Measurements from ENCODE around the gene RABGAP1L.

The RABGAP1L gene

DNA sequence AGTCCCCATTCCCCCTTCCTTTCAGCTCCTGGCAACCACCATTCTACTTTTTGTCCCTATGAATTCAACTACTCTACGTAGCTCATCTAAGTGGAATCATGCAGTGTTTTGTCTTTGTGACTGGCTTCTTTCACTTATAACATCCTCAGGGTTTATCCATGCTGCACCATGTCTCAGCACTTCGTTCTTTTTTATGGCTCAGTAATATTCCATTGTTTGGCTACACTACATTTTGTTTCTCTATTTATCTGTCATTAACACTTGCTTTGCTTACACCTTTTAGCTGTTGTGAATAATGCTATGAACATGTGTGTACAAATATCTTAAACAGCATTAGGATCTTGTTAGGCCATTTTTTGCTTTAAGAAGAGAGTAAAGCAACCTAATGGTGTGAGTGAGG, 865.5 kb downstream of the RABGAP1L start:
- Histone ChIP-seq H3K4me1 (ENCODE audit: control extremely low read depth in 1 of 4, control insufficient read depth in 4 of 4, insufficient read depth in 4 of 4, low read length in 3 of 4) (peaks cover 5 to 18% (median 10%) of the 10 kb centered on the region in 4 experiments), H3K9me3 (ENCODE audit: control extremely low read depth in 1 of 5, control insufficient read depth in 4 of 5, insufficient read depth in 2 of 5, low read depth in 1 of 5, low read length in 4 of 5) (no peaks in the 10 kb centered on the region), H3K27ac (ENCODE audit: insufficient read depth in 1 of 2, low read depth in 1 of 2, low read length in 2 of 2, poor library complexity in 1 of 2, severe bottlenecking in 2 of 2) (no peak overlapping the region), H3K27me3 (replicated peaks in 2 of 5; ENCODE audit: control insufficient read depth in 4 of 5, insufficient read depth in 5 of 5, low read length in 4 of 5) (no peaks in the 10 kb centered on the region), H3K36me3 (ENCODE audit: control insufficient read depth in 4 of 4, insufficient read depth in 4 of 4, low read length in 3 of 4) (peaks cover 0 to 6% (median 0%) of the 10 kb centered on the region in 4 experiments), H3K4me3 (ENCODE audit: control insufficient read depth in 1 of 7, extremely low read depth in 1 of 7, insufficient read depth in 4 of 7, low read depth in 2 of 7, low read length in 6 of 7) (no peak overlapping the region)
- no peak for DNase-seq
- CTCF ChIA-PET, result interaction anchor here (1.3 to 2.5 kb wide), 4 partner anchors 59 to 130 kb away, joined by 3 to 7 read pairs (median 5); no protein-coding TSS in a partner anchor
- WGBS (ENCODE audit: insufficient coverage), result 83% methylated on average over 2 of the region's 2 CpGs
- POLR2A ChIA-PET, result no interaction called here

GRCh38 chr1:175033953-175034352, 874.6 kb downstream of the RABGAP1L start:
- POLR2A ChIA-PET, result no interaction called here
- DNase-seq, result no peak
- Histone ChIP-seq H3K36me3 (ENCODE audit: control insufficient read depth in 4 of 4, insufficient read depth in 4 of 4, low read length in 3 of 4) (no peaks in the 10 kb centered on the region), H3K9me3 (ENCODE audit: control extremely low read depth in 1 of 5, control insufficient read depth in 4 of 5, insufficient read depth in 2 of 5, low read depth in 1 of 5, low read length in 4 of 5) (no peaks in the 10 kb centered on the region), H3K4me3 (ENCODE audit: control insufficient read depth in 1 of 7, extremely low read depth in 1 of 7, insufficient read depth in 4 of 7, low read depth in 2 of 7, low read length in 6 of 7) (no peak overlapping the region), H3K27ac (ENCODE audit: insufficient read depth in 1 of 2, low read depth in 1 of 2, low read length in 2 of 2, poor library complexity in 1 of 2, severe bottlenecking in 2 of 2) (no peak overlapping the region), H3K27me3 (replicated peaks in 2 of 5; ENCODE audit: control insufficient read depth in 4 of 5, insufficient read depth in 5 of 5, low read length in 4 of 5) (no peaks in the 10 kb centered on the region), H3K4me1 (ENCODE audit: control extremely low read depth in 1 of 4, control insufficient read depth in 4 of 4, insufficient read depth in 4 of 4, low read length in 3 of 4) (peaks cover 0 to 5% (median 3%) of the 10 kb centered on the region in 4 experiments)
- CTCF ChIA-PET, result no interaction called here
- 94% methylated on average over 3 of the region's 4 CpGs for WGBS (ENCODE audit: insufficient coverage)

GRCh38 chr1:175034775-175035174, 875.5 kb downstream of the RABGAP1L start:
- Histone ChIP-seq H3K9me3 (ENCODE audit: control extremely low read depth in 1 of 5, control insufficient read depth in 4 of 5, insufficient read depth in 2 of 5, low read depth in 1 of 5, low read length in 4 of 5) (no peaks in the 10 kb centered on the region), H3K36me3 (ENCODE audit: control insufficient read depth in 4 of 4, insufficient read depth in 4 of 4, low read length in 3 of 4) (no peaks in the 10 kb centered on the region), H3K27me3 (replicated peaks in 2 of 5; ENCODE audit: control insufficient read depth in 4 of 5, insufficient read depth in 5 of 5, low read length in 4 of 5) (no peaks in the 10 kb centered on the region), H3K4me3 (ENCODE audit: control insufficient read depth in 1 of 7, extremely low read depth in 1 of 7, insufficient read depth in 4 of 7, low read depth in 2 of 7, low read length in 6 of 7) (no peak overlapping the region), H3K4me1 (ENCODE audit: control extremely low read depth in 1 of 4, control insufficient read depth in 4 of 4, insufficient read depth in 4 of 4, low read length in 3 of 4) (peaks cover 0 to 5% (median 0%) of the 10 kb centered on the region in 4 experiments), H3K27ac (ENCODE audit: insufficient read depth in 1 of 2, low read depth in 1 of 2, low read length in 2 of 2, poor library complexity in 1 of 2, severe bottlenecking in 2 of 2) (no peak overlapping the region)
- WGBS (ENCODE audit: insufficient coverage), result 100% methylated on average over 1 of the region's 2 CpGs
- POLR2A ChIA-PET, result no interaction called here
- CTCF ChIA-PET, result no interaction called here
- DNase-seq, result no peak

DNA sequence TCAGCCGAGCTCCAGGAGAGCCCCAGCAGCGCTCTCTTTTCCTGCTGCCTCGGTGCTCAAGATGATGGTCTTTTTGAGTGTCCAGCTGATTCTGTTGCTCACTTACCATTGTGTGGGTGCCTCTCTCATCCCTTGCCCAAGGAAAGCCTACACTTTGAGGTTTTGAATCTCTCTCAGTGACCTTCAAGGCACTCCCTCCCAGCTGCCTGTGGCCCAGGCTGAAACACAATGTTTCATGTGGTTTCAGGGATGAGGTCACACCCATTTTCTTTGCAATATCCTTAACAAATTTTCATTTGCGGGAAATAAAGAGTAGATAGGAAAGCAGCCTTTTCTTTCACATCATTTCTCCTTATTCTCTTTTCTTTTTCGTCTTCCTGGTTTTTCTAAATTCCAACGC, 876.5 kb downstream of the RABGAP1L start:
- CTCF ChIA-PET, result interaction anchor here (1.5 kb wide), 1 partner anchor 89 kb away, joined by 3 read pairs; no protein-coding TSS in a partner anchor

GRCh38 chr1:175036476-175036875, 877.2 kb downstream of the RABGAP1L start:
- H3K36me3 ChIP-seq (ENCODE audit: control insufficient read depth in 4 of 4, insufficient read depth in 4 of 4, low read length in 3 of 4), result no peaks in the 10 kb centered on the region
- no peaks in the 10 kb centered on the region for H3K9me3 ChIP-seq (ENCODE audit: control extremely low read depth in 1 of 5, control insufficient read depth in 4 of 5, insufficient read depth in 2 of 5, low read depth in 1 of 5, low read length in 4 of 5)
- ChIA-PET POLR2A (no interaction called here), CTCF (interaction anchor here (1.1 to 1.5 kb wide), 2 partner anchors 84 to 89 kb away, joined by 3 read pairs; no protein-coding TSS in a partner anchor)
- DNase-seq, result no peak
- 86% methylated on average over 2 of the region's 3 CpGs for WGBS (ENCODE audit: insufficient coverage)
- H3K27ac ChIP-seq (ENCODE audit: insufficient read depth in 1 of 2, low read depth in 1 of 2, low read length in 2 of 2, poor library complexity in 1 of 2, severe bottlenecking in 2 of 2), result no peak overlapping the region
- H3K4me3 ChIP-seq (ENCODE audit: control insufficient read depth in 1 of 7, extremely low read depth in 1 of 7, insufficient read depth in 4 of 7, low read depth in 2 of 7, low read length in 6 of 7), result no peak overlapping the region
- H3K4me1 ChIP-seq (ENCODE audit: control extremely low read depth in 1 of 4, control insufficient read depth in 4 of 4, insufficient read depth in 4 of 4, low read length in 3 of 4), result no peaks in the 10 kb centered on the region
- H3K27me3 ChIP-seq (replicated peaks in 2 of 5; ENCODE audit: control insufficient read depth in 4 of 5, insufficient read depth in 5 of 5, low read length in 4 of 5), result no peaks in the 10 kb centered on the region

More for the DNA sequence above, 876.5 kb downstream of the RABGAP1L start:
- no peaks in the 10 kb centered on the region for H3K4me1 ChIP-seq (ENCODE audit: control extremely low read depth in 1 of 4, control insufficient read depth in 4 of 4, insufficient read depth in 4 of 4, low read length in 3 of 4)
- no peak overlapping the region for H3K4me3 ChIP-seq (ENCODE audit: control insufficient read depth in 1 of 7, extremely low read depth in 1 of 7, insufficient read depth in 4 of 7, low read depth in 2 of 7, low read length in 6 of 7)
- POLR2A ChIA-PET, result no interaction called here
- WGBS (ENCODE audit: insufficient coverage), result 95% methylated on average over 3 of the region's 6 CpGs
- H3K27me3 ChIP-seq (replicated peaks in 2 of 5; ENCODE audit: control insufficient read depth in 4 of 5, insufficient read depth in 5 of 5, low read length in 4 of 5), result no peaks in the 10 kb centered on the region
- H3K36me3 ChIP-seq (ENCODE audit: control insufficient read depth in 4 of 4, insufficient read depth in 4 of 4, low read length in 3 of 4), result no peaks in the 10 kb centered on the region
- DNase-seq, result no peak
- H3K27ac ChIP-seq (ENCODE audit: insufficient read depth in 1 of 2, low read depth in 1 of 2, low read length in 2 of 2, poor library complexity in 1 of 2, severe bottlenecking in 2 of 2), result no peak overlapping the region
- H3K9me3 ChIP-seq (ENCODE audit: control extremely low read depth in 1 of 5, control insufficient read depth in 4 of 5, insufficient read depth in 2 of 5, low read depth in 1 of 5, low read length in 4 of 5), result no peaks in the 10 kb centered on the region

GRCh38 chr1:175037416-175037815, 878.1 kb downstream of the RABGAP1L start:
- 93% methylated on average over 2 of the region's 7 CpGs for WGBS (ENCODE audit: insufficient coverage)

GRCh38 chr1:175040324-175040879, 881.1 kb downstream of the RABGAP1L start:
- no peak for DNase-seq
- H3K27me3 ChIP-seq (replicated peaks in 2 of 5; ENCODE audit: control insufficient read depth in 4 of 5, insufficient read depth in 5 of 5, low read length in 4 of 5), result no peaks in the 10 kb centered on the region
- H3K4me1 ChIP-seq (ENCODE audit: control extremely low read depth in 1 of 4, control insufficient read depth in 4 of 4, insufficient read depth in 4 of 4, low read length in 3 of 4), result no peaks in the 10 kb centered on the region
- WGBS (ENCODE audit: insufficient coverage), result 90% methylated on average over 4 of the region's 4 CpGs
- no peaks in the 10 kb centered on the region for H3K9me3 ChIP-seq (ENCODE audit: control extremely low read depth in 1 of 5, control insufficient read depth in 4 of 5, insufficient read depth in 2 of 5, low read depth in 1 of 5, low read length in 4 of 5)
- no peak overlapping the region for H3K4me3 ChIP-seq (ENCODE audit: control insufficient read depth in 1 of 7, extremely low read depth in 1 of 7, insufficient read depth in 4 of 7, low read depth in 2 of 7, low read length in 6 of 7)
- H3K27ac ChIP-seq (ENCODE audit: insufficient read depth in 1 of 2, low read depth in 1 of 2, low read length in 2 of 2, poor library complexity in 1 of 2, severe bottlenecking in 2 of 2), result no peak overlapping the region
- POLR2A ChIA-PET, result no interaction called here
- CTCF ChIA-PET, result interaction anchor here (0.6 to 2.4 kb wide), 4 partner anchors 9 to 812 kb away, joined by 3 to 9 read pairs (median 4); no protein-coding TSS in a partner anchor
- H3K36me3 ChIP-seq (ENCODE audit: control insufficient read depth in 4 of 4, insufficient read depth in 4 of 4, low read length in 3 of 4), result no peaks in the 10 kb centered on the region

More at GRCh38 chr1:175037416-175037815, 878.1 kb downstream of the RABGAP1L start:
- ChIA-PET CTCF (interaction anchor here (1.5 kb wide), 1 partner anchor 88 kb away, joined by 3 read pairs; no protein-coding TSS in a partner anchor), POLR2A (no interaction called here)
- Histone ChIP-seq H3K4me1 (ENCODE audit: control extremely low read depth in 1 of 4, control insufficient read depth in 4 of 4, insufficient read depth in 4 of 4, low read length in 3 of 4) (no peaks in the 10 kb centered on the region), H3K4me3 (ENCODE audit: control insufficient read depth in 1 of 7, extremely low read depth in 1 of 7, insufficient read depth in 4 of 7, low read depth in 2 of 7, low read length in 6 of 7) (no peak overlapping the region), H3K27me3 (replicated peaks in 2 of 5; ENCODE audit: control insufficient read depth in 4 of 5, insufficient read depth in 5 of 5, low read length in 4 of 5) (no peaks in the 10 kb centered on the region), H3K27ac (ENCODE audit: insufficient read depth in 1 of 2, low read depth in 1 of 2, low read length in 2 of 2, poor library complexity in 1 of 2, severe bottlenecking in 2 of 2) (no peak overlapping the region), H3K36me3 (ENCODE audit: control insufficient read depth in 4 of 4, insufficient read depth in 4 of 4, low read length in 3 of 4) (no peaks in the 10 kb centered on the region), H3K9me3 (ENCODE audit: control extremely low read depth in 1 of 5, control insufficient read depth in 4 of 5, insufficient read depth in 2 of 5, low read depth in 1 of 5, low read length in 4 of 5) (no peaks in the 10 kb centered on the region)
- no peak for DNase-seq
